Kidney (tissue), 14 donors: ENCODE data around the gene NCOR2. TPM values are rescaled to one million over a fixed set of nuclear protein-coding genes. Genes with fewer than 3 reads are reported as not detected.

Source experiments
- DNase-seq, 5 donors: peaks; one replicate each; pipeline ENCODE4 v3.0.0-alpha.2; 2013 to 2020
- FAIRE-seq: peaks from 2 replicates; lab custom pipeline; 2012; peaks lifted over from hg19 to GRCh38; lab: Jason Lieb, UNC
- H3K27ac ChIP-seq, 2 donors: one replicate each; pipeline ENCODE4 v1.7.0; 2013; ENCODE audit warnings: low read depth in 2 of 2, low read length in 2 of 2, inconsistent platforms in 1 of 2
- H3K27me3 ChIP-seq: one replicate; pipeline ENCODE4 v1.7.1; 2013; ENCODE audit warnings: low read length, inconsistent platforms; ENCODE audit not compliant: control insufficient read depth, insufficient read depth
- H3K36me3 ChIP-seq, 3 donors: one replicate each; pipeline versions ENCODE4 v1.7.0 to v1.7.1; 2013; ENCODE audit warnings: low read length in 3 of 3, control low read depth in 1 of 3, inconsistent platforms in 1 of 3; ENCODE audit not compliant: insufficient read depth in 3 of 3, control insufficient read depth in 2 of 3
- H3K4me1 ChIP-seq, 3 donors: one replicate each; pipeline versions ENCODE4 v1.7.0 to v1.7.1; 2013; ENCODE audit warnings: low read length in 3 of 3, inconsistent platforms in 1 of 3, low read depth in 1 of 3; ENCODE audit not compliant: control insufficient read depth in 2 of 3, insufficient read depth in 2 of 3
- H3K4me3 ChIP-seq, 3 donors: one replicate each; pipeline versions ENCODE4 v1.7.0 to v1.8.1; 2013; ENCODE audit warnings: low read length in 3 of 3, control low read depth in 1 of 3, inconsistent platforms in 1 of 3
- H3K9ac ChIP-seq, 3 donors: one replicate each; pipeline versions ENCODE4 v1.7.0 to v1.7.1; 2013; ENCODE audit warnings: low read length in 3 of 3, control low read depth in 1 of 3, inconsistent platforms in 1 of 3
- H3K9me3 ChIP-seq, 3 donors: one replicate each; pipeline versions ENCODE4 v1.7.0 to v1.7.1; 2013; ENCODE audit warnings: low read length in 3 of 3, control low read depth in 1 of 3, inconsistent platforms in 1 of 3; ENCODE audit not compliant: control insufficient read depth in 2 of 3, insufficient read depth in 1 of 3
- CTCF ChIP-seq: IDR thresholded peaks from 3 replicates; pipeline ENCODE4 v1.5.1; 2012; ENCODE audit warnings: mild to moderate bottlenecking, moderate library complexity, borderline replicate concordance; ENCODE audit not compliant: insufficient read depth; ENCODE audit errors: extremely low read depth
- intact Hi-C: fragments of 100-400 bp; cut with DNase I; formaldehyde crosslinking; loops from one replicate; pipeline ENCODE4 v1.11.1; 2022
- polyA plus RNA-seq: library from polyadenylated mRNA; stranded (reverse); fragments of 350-450 nt; fragmentation: Illumina TruSeq; extraction: RNeasy Lipid Tissue Mini Kit (QIAGEN cat#74804); gene quantifications from one replicate; pipeline ENCODE4 v1.2.3, GENCODE V29; 2014; ENCODE audit warnings: low read depth, low replicate concordance; ENCODE audit not compliant: insufficient read depth
- total RNA-seq: library from RNA; stranded (reverse); fragmentation: NEBNext Ultra II Directional; extraction: Animal tissue kit (Norgen Biotek cat#: 25700); gene quantifications from one replicate; pipeline ENCODE4 v1.2.1, GENCODE V29; 2021
- donor health status: control.
- donor health status: control.
- donor health status: control.
- donor health status: control.
- donor health status: control.
- donor health status: DM: yes; HTN: yes; CAD: no.
- donor health status: Normal renal cell carcinoma (clear cell type).

The NCOR2 gene
- total and polyA plus RNA-seq, 2 donors from 2014 or later, result 18.7 to 205 TPM

- Histone ChIP-seq H3K4me3 (no peak overlapping the region), H3K27ac (peak overlapping the region; percentile 84 to 88), H3K4me1 (peaks cover 2 to 63% (median 47%) of the 10 kb centered on the region in 3 donors), H3K27me3 (no peaks in the 10 kb centered on the region), H3K9ac (peak overlapping the region in 1 of 3 donors; percentile 65), H3K9me3 (no peaks in the 10 kb centered on the region), H3K36me3 (no peaks in the 10 kb centered on the region)
- FAIRE-seq, result no peak
- DNase-seq, result no peak
- no peak for TF ChIP-seq CTCF
- intact Hi-C loops, result no loop called here
These were observed 17.8 kb downstream of the NCOR2 start for GRCh38 chr12:124549629-124550028.

GRCh38 chr12:124548854-124549378, 18.5 kb downstream of the NCOR2 start:
- intact Hi-C loops, result no loop called here
- H3K4me3 ChIP-seq, result no peak overlapping the region
- H3K4me1 ChIP-seq, result peaks cover 2 to 64% (median 49%) of the 10 kb centered on the region in 3 donors
- no peak for FAIRE-seq
- peak overlapping the region; percentile 79 to 88 for H3K27ac ChIP-seq
- peak in 4 of 5 donors; percentile 51 to 83 (median 66) for DNase-seq
- H3K9me3 ChIP-seq, result no peaks in the 10 kb centered on the region
- no peak for TF ChIP-seq CTCF
- H3K36me3 ChIP-seq, result no peaks in the 10 kb centered on the region
- peak overlapping the region in 1 of 3 donors; percentile 28 for H3K9ac ChIP-seq
- no peaks in the 10 kb centered on the region for H3K27me3 ChIP-seq

- peaks cover 2 to 69% (median 49%) of the 10 kb centered on the region in 3 donors for H3K4me1 ChIP-seq
- no peak overlapping the region for H3K27ac ChIP-seq
- no peak overlapping the region for H3K9ac ChIP-seq
- FAIRE-seq (no peak), DNase-seq (no peak)
- H3K27me3 ChIP-seq, result no peaks in the 10 kb centered on the region
- TF ChIP-seq CTCF, result no peak
- intact Hi-C loops, result no loop called here
- H3K36me3 ChIP-seq, result no peaks in the 10 kb centered on the region
- H3K9me3 ChIP-seq, result no peaks in the 10 kb centered on the region
- no peak overlapping the region for H3K4me3 ChIP-seq
These were observed 19.8 kb downstream of the NCOR2 start for GRCh38 chr12:124547626-124548025.
